Neutrophil (primary cell): ENCODE data around the gene TEX48.

Experiments used
- H3K27ac ChIP-seq: fragments of 200-600 bp; sonication (generic); 2 replicates; pipeline ENCODE4 v1.5.1; 2016; ENCODE audit warnings: mild to moderate bottlenecking, moderate library complexity
- H3K27me3 ChIP-seq: fragments of 200-600 bp; sonication (generic); 2 replicates; pipeline ENCODE4 v1.6.0; 2016; ENCODE audit warnings: mild to moderate bottlenecking
- H3K36me3 ChIP-seq: fragments of 200-600 bp; sonication (generic); 2 replicates; pipeline ENCODE4 v1.5.1; 2017
- H3K4me1 ChIP-seq, 2 experiments: fragments of 200-600 bp in 1 of 2; sonication (generic) in 1 of 2; 1 replicate in 1 of 2; 2 replicates in 1 of 2; pipeline versions ENCODE4 v1.5.1 to v1.6.1; 2013 to 2016; ENCODE audit warnings: low read depth in 1 of 2, low read length in 1 of 2, mild to moderate bottlenecking in 1 of 2, moderate library complexity in 1 of 2; ENCODE audit not compliant: control insufficient read depth in 1 of 2, insufficient read depth in 1 of 2
- H3K4me3 ChIP-seq, 2 experiments: fragments of 200-600 bp in 1 of 2; sonication (generic) in 1 of 2; 1 replicate in 1 of 2; 2 replicates in 1 of 2; pipeline ENCODE4 v1.5.1; 2013 to 2016; ENCODE audit warnings: low read depth in 1 of 2, low read length in 1 of 2, mild to moderate bottlenecking in 1 of 2, moderate library complexity in 1 of 2
- H3K9me3 ChIP-seq: fragments of 200-600 bp; sonication (generic); 2 replicates; pipeline ENCODE4 v1.5.1; 2016
- TF ChIP-seq, protein P1 (sequence below): fragments of 200-600 bp; sonication (generic); IDR thresholded peaks from 2 replicates; pipeline ENCODE4 v1.5.1; 2016; ENCODE audit warnings: antibody characterized with exemption

TEX48 gene

DNA sequence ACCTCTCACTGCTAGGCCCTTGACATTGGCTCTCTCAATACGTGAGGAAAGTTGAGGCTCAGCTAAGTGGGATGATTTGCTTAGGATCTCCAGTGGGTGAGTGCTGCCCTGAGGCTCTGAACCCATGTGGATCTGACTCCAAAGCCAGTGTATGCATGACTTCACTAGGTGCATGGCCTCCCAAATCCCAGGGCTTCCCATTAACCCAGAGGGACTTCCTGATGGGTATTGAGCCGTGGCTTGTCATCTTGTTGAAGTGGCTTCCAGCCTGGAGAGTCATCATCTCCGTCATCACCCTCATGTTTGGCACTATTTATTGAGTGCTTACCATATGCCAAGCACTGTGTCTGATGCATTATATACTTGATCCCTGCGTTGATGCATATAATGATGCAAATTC is 37.3 kb upstream of the TEX48 start:
- Histone ChIP-seq H3K4me1 (no peaks in the 10 kb centered on the region), H3K27ac (no peak overlapping the region), H3K36me3 (no peaks in the 10 kb centered on the region), H3K27me3 (no peaks in the 10 kb centered on the region), H3K4me3 (no peak overlapping the region), H3K9me3 (no peaks in the 10 kb centered on the region)
- TF ChIP-seq, protein P1, sequence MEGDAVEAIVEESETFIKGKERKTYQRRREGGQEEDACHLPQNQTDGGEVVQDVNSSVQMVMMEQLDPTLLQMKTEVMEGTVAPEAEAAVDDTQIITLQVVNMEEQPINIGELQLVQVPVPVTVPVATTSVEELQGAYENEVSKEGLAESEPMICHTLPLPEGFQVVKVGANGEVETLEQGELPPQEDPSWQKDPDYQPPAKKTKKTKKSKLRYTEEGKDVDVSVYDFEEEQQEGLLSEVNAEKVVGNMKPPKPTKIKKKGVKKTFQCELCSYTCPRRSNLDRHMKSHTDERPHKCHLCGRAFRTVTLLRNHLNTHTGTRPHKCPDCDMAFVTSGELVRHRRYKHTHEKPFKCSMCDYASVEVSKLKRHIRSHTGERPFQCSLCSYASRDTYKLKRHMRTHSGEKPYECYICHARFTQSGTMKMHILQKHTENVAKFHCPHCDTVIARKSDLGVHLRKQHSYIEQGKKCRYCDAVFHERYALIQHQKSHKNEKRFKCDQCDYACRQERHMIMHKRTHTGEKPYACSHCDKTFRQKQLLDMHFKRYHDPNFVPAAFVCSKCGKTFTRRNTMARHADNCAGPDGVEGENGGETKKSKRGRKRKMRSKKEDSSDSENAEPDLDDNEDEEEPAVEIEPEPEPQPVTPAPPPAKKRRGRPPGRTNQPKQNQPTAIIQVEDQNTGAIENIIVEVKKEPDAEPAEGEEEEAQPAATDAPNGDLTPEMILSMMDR = no peak

- H3K27me3 ChIP-seq = no peaks in the 10 kb centered on the region
- H3K36me3 ChIP-seq = no peaks in the 10 kb centered on the region
- TF ChIP-seq, protein P1 = no peak
- no peak overlapping the region for H3K4me3 ChIP-seq
- H3K9me3 ChIP-seq = no peaks in the 10 kb centered on the region
- no peak overlapping the region for H3K27ac ChIP-seq
- H3K4me1 ChIP-seq = no peaks in the 10 kb centered on the region
These were observed 36.8 kb upstream of the TEX48 start for GRCh38 chr9:114718801-114719221.

GRCh38 chr9:114717908-114718486 is 36.0 kb upstream of the TEX48 start:
- Histone ChIP-seq H3K27me3 (no peaks in the 10 kb centered on the region), H3K9me3 (no peaks in the 10 kb centered on the region), H3K4me1 (no peaks in the 10 kb centered on the region), H3K27ac (no peak overlapping the region), H3K4me3 (no peak overlapping the region), H3K36me3 (no peaks in the 10 kb centered on the region)
- TF ChIP-seq, protein P1 = no peak

DNA sequence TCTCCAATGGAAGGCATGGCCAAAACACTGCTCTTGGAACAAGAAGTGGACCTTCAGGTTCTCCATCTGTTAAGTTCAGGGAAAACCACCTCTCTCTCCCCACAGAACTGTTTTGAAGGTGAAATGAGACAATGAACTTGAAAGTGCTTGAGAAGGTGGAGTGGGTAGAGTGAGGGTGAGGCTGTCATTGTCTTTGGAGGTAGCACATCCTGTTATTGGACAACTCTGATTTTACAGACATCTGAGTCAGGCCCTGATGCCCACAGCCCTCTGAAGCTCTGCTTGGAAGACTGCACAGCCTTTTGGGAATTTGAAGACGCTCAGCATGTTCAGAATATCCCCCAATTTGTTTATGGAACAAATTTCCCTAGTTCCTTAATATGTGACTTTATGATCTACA is 27.6 kb upstream of the TEX48 start:
- Histone ChIP-seq H3K36me3 (no peaks in the 10 kb centered on the region), H3K4me1 (peaks cover 0 to 3% of the 10 kb centered on the region in 2 experiments), H3K4me3 (no peak overlapping the region), H3K27me3 (no peaks in the 10 kb centered on the region), H3K27ac (no peak overlapping the region), H3K9me3 (no peaks in the 10 kb centered on the region)
- TF ChIP-seq, protein P1 = no peak

- no peaks in the 10 kb centered on the region for H3K27me3 ChIP-seq
- no peak overlapping the region for H3K27ac ChIP-seq
- TF ChIP-seq, protein P1 = no peak
These were observed 24.7 kb upstream of the TEX48 start for GRCh38 chr9:114706711-114707110.

More at GRCh38 chr9:114706711-114707110, 24.7 kb upstream of the TEX48 start:
- Histone ChIP-seq H3K4me1 (no peaks in the 10 kb centered on the region), H3K36me3 (no peaks in the 10 kb centered on the region), H3K9me3 (no peaks in the 10 kb centered on the region), H3K4me3 (no peak overlapping the region)
